NCI-H446 treated with DMSO at 0.1 percent for 48 hours (cell line): Measurements from ENCODE around the gene MAGI2.
"Not testable (repeated sequence)": the region's sequence is repeated elsewhere in the genome, so short reads cannot be mapped to it uniquely, and the experiment has no call there.

Experiments used
- DNase-seq: peaks from one replicate; lab custom pipeline; 2025; lab: John Stamatoyannopoulos, UW

The MAGI2 gene

GRCh38 chr7:78543976-78544375, 909.5 kb downstream of the MAGI2 start:
- DNase-seq: no peak

- no peak for DNase-seq
Measured at GRCh38 chr7:78542981-78543380, 910.5 kb downstream of the MAGI2 start.

- DNase-seq: no peak
Measured at GRCh38 chr7:78542541-78542940, 910.9 kb downstream of the MAGI2 start.

DNA sequence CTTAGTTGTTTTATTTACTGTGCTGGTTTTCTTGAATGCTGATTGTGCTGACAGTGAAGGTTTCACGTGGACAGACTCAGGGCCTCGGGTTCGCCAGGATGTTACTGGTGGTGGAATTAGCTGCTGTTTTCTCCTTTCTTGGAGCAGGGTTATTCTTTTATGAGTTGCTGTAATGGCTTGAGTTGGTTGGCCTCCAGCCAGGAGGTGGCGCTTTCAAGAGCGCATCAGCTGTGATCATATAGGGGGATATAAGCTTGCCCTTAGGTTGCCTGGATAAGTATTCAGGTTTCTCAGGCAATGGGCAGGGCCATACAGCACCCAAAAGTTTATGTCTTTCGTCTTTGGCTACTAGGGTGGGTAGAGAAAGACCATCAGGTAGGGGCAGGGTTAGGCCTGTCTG, 913.6 kb downstream of the MAGI2 start:
- DNase-seq: no peak

DNA sequence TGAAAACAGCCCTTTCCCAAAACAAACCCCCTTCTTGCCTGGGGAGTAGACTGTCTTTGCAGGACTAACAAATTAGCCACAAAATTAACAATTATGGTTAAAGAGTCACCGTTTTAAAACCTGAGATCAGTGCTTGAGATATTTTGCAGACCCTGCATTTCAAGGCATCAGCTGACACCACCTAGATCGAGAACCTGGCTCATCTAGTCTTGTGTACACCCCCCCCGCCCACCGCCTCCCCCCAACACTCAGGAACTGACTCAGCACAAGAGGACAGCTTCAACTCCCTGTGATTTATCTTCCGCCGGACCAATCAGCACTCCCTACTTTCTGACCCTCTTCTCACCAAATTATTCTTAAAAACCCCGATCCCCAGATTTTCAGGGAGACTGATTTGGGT, 917.8 kb downstream of the MAGI2 start:
- no peak for DNase-seq

DNA sequence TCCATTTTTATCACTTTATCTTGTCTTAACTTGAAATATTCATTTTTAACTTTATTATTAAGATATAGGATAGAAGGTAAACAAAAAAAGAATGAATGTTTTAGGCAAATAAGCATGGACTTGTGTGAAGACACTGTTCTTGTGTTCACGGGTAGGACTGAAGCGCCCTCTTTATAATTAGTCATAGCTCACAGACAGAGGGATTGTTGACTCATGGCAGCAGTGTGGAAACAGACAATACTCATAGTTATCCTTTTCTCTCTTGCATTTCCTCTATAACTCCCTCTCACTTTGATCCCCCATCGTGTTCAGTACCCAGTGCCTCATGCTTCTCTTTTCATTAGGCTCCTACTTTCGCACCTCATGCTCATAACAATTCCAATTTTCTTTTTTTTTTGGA, 923.1 kb downstream of the MAGI2 start:
- no peak for DNase-seq

GRCh38 chr7:78529392-78529791, 924.1 kb downstream of the MAGI2 start:
- no peak for DNase-seq

DNA sequence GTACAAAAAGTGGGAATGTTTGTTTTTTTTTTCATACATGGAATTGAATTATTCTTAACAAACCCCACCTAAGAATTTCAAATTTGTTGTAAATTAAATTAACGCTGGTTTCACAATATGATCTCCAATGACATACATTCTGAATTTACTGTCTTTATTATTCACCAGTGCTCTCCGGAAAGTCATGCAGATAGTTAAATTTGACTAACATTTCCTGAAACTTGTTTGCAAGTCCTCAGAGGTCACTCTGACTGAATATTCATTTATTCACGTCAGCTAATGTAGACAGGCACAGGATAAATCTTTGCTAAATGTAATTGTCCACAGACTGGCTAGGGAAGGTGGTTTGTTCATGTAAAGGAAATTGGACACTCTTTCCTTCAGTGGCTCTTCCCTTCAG, 924.5 kb downstream of the MAGI2 start:
- DNase-seq: no peak

DNA sequence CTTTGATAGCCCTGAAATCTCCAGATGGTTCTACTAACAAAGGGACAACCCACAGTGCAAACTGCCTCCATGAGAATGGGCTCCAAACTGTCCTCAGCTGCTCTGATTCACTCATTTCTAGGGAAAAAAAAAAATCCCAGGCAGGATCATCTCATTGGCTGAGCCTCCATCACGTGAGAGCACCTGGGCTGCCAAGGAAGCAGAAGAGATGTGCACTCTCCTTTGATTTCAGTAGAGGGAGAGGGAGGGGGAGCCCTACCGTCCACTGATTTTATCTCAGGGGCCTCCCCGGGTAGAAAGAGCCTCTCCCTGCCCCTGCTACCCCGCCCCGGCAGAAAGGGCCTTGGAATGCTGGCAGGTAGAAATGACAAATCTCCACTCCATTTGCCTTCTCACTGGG, 929.5 kb downstream of the MAGI2 start:
- DNase-seq: no peak

DNA sequence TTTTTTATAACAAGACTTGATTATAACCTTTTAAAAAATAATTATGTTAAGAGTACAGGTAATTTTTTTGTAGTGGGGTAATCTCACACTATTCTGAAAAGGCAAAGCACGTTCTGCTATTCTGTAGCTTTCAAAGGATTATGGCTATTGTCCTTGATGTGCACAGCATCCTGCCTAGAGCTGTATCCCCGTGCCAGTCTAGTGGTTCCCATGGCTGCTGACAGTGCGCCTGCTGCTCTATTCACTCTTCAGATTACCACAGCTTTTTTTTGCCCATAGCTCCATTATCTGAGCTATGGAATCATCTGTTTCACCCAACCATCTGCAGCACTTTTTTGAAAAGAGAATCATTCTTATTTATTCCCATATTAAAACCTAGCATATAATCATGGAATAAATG, 931.5 kb downstream of the MAGI2 start:
- no peak for DNase-seq

DNA sequence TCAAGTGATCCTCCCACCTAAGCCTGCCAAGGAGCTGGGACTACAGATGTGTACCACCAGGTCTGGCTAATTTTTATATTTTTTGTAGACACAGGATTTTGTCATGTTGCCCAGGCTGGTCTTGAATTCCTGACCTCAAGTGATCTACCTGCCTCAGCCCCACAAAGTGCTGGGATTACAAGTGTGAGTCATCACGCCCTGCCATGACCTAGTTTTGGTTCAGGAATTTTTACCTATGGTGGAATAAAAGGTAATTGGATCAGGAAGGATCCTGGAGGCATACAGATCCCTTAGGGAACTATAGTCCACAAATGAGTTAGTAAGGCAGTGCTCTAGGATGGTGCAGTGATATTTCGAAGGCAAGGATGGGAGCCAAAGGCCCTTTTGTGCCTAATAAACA, 937.0 kb downstream of the MAGI2 start:
- no peak for DNase-seq

DNA sequence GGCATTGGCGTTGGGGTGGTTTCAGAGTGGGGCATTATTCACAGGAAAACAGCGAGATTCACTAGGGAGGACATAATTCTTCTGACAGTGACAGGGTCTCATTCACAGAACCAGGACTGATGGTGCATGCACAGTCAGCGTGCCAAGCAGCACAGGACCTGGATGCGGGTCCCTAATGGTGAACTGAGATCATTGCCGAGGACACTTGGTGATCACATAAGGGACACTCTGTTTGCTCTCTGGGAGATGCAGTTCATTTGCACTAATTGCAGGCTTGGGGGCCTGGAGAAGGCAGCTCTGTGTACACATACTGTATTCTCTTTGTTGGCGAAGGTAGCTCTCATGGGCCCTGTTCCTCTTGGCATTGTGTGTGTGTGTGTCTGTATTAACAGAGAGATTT, 938.8 kb downstream of the MAGI2 start:
- no peak for DNase-seq

DNA sequence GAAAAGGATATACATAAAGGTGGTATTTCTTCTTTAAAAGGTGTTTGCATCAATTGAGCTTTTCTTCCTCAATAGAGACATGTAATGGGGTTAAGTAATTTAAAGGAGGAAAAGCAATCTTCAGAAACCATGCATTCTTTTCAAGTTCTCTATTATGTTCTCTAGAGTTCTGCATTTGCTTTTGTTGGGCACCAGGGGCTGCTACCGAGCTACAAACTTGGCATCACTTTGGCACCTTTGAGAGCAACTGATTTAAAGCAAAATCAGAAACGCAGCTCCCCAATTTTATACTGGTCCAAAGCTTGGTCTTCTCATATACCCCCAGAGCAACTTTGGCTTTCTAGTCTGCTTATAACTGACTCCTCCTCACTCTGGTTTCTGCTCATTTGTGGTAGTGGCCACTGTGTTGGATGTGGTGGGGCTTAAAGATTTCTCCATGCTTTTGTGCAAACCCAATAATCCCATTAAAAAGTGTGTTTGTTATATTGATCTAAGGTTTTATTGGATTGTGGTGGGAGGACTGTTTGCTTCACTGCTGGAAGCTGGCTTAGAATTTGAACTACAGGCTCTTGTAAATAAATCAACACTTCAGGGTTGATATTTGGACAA, 942.8 kb downstream of the MAGI2 start:
- DNase-seq: peak; percentile 12

DNA sequence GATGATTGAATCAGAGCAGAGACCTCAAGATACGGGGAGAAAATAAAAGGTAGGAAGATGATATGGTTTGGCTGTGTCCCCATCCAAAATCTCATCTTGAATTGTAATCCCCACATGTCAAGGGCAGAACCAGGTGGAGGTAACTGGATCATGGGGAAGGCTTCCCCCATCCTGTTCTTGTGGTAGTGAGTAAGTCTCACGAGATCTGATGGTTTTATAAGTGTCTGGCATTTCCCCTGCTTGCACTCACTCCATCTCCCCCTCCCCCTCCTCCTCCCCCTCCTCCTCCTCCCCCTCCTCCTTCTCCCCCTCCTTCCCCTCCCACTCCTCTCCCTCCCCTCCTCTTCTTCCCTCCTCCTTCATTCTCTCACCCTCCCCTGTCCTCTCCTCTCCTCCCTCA, 950.2 kb downstream of the MAGI2 start:
- DNase-seq: not testable (repeated sequence)

GRCh38 chr7:78501064-78501463, 952.4 kb downstream of the MAGI2 start:
- DNase-seq: no peak

- DNase-seq: no peak
Measured at GRCh38 chr7:78499971-78500370, 953.5 kb downstream of the MAGI2 start.

DNA sequence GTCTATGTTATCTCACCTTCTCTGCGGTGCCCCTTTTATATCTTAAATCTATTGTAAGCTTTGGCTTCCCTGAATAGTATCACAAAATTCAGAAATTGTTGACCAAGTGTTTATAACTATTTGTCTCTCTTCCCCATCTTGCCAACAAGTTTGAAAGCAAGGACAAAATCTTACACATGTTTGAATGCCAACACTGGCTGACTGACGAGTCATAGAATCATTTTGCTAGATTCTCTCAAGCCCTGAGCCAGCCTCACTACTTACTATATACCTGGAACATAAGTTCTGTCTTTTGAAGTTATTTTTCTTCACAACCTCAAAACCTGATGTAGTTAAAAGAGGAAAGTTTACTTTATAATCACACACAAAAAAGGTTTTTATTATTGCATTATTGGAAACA, 954.2 kb downstream of the MAGI2 start:
- DNase-seq: no peak

- DNase-seq: no peak
Measured at GRCh38 chr7:78497728-78498427, 955.6 kb downstream of the MAGI2 start.

DNA sequence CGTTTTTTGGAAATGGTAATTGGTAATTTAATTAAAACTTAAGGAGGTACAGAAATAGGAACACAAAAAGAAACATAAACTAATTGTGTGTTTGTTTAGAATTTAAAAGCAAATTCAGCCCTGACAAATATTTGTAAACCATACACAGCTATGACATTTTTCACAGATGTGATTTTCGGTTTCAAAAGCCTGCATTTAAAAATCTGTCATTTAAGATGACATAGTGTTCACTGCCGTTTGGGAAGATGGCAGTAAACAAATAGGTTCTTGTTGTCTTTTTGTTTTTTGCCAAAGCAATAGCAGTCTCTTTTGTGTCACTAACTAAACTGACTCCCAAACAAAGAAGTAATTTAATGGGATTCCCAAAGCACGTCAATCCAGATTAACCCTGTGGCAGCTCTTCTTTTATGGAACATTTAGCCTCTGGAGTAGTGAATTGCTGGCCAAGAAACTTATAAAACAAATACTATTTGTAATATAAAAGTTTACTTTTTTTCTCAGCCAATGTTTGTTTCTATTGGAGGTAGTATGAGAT, 957.3 kb downstream of the MAGI2 start:
- DNase-seq: no peak

DNA sequence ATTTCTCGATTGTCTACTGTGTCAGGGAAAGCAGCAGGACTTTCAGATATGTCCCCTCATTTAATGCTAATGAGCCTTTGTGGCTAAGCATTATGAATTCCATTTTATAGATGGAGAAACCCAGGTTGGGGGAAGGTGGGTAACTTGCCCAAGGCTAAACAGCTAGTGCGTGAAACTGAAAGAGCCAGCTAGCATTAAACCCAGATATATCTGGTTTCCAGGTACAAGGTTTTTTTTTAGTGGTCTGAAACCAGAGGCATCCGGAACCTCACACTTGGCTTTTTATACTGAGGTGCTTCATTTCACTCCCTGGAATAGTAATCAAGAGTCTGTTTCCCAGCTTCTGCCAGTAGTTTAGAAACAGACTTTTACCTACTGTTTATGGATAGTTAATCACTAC, 960.1 kb downstream of the MAGI2 start:
- no peak for DNase-seq

DNA sequence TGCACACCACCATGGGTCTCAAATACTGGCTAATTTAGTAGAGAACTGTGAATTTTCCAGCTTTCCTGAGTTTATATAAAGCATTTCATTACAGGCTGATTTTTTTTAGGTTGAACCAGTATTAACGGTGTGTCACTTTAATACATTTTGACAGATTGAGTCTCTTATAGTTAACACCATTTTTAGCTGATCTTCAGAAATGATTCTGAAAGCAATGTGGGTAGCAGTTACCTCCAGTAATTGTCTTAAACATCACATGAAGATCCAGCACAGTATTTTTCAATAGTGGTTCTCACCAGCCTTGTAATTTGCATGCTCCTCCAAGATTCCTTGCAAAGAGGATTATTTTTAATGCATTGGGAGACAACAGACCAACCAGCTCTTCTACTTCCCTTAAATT, 961.3 kb downstream of the MAGI2 start:
- DNase-seq: no peak

GRCh38 chr7:78490524-78490923, 962.9 kb downstream of the MAGI2 start:
- no peak for DNase-seq

DNA sequence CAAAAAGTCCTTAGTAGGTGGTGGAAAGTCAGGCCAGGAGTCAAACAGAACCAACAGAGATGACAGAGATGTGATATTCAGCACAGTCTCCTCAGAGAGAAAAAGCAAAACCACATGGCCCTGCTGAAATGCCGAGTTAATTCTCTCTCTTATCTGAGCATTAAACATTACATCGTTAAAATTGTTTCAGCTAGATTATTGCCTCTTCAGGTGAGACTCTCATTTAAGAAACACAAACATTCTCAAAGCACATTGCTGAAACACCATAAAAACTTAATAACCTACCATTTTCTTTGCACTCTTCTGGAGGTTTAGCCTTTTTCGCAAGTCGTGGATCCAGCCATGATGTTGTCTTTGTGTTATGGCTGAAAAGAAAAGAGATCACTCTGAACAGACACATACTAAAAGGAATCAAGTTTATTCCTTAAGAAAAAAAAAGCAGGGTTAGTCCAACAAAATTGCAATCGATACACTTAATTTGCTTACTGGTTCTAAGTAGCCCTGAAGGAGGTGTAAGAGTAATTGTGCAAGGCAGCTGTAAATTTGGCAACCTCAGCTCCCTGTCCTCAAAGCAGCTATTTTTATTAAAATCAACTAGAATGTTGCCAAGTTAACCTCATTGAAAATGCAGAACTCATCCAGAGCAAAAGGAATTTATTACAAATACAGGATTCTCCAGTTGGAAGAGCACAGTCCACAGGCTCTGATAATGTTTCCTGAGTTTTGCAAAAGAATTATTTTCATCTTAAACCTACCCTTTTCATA, 963.8 kb downstream of the MAGI2 start:
- no peak for DNase-seq
